CD8-positive, alpha-beta memory T cell (primary cell): Measurements from ENCODE around the gene FHDC1. TPM values are rescaled to one million over a fixed set of nuclear protein-coding genes. Genes with fewer than 3 reads are reported as not detected.

Source experiments
- CTCF ChIA-PET: fragments of 350-600 bp; sonication (Branson Sonifier 250); formaldehyde crosslinking; loops from one replicate; lab custom pipeline; 2021; ENCODE audit warnings: antibody characterized with exemption; lab: Charles Lee
- POLR2A ChIA-PET: fragments of 350-600 bp; sonication (Branson Sonifier 250); formaldehyde crosslinking; loops from one replicate; lab custom pipeline; 2021; ENCODE audit warnings: antibody characterized with exemption; lab: Charles Lee
- DNase-seq, 5 donors: peaks; one replicate each; pipeline versions ENCODE4 v3.0.0 to v3.0.0-alpha.2; 2020 to 2022; ENCODE audit warnings: mixed read lengths in 1 of 5
- H3K27ac ChIP-seq: one replicate; pipeline ENCODE4 v1.7.0; 2013; ENCODE audit warnings: low read depth, mild to moderate bottlenecking, low read length, moderate library complexity
- H3K27me3 ChIP-seq: 2 replicates; pipeline ENCODE4 v1.7.0; 2013; ENCODE audit warnings: low read length, mild to moderate bottlenecking; ENCODE audit not compliant: insufficient read depth, poor library complexity, severe bottlenecking
- H3K36me3 ChIP-seq: 2 replicates; pipeline ENCODE4 v1.7.0; 2013; ENCODE audit warnings: mild to moderate bottlenecking, low read length, moderate library complexity; ENCODE audit not compliant: insufficient read depth
- H3K4me1 ChIP-seq: 2 replicates; pipeline ENCODE4 v1.7.0; 2013; ENCODE audit warnings: mild to moderate bottlenecking, low read length, moderate library complexity; ENCODE audit not compliant: insufficient read depth
- H3K4me3 ChIP-seq: 2 replicates; pipeline ENCODE4 v1.7.0; 2013; ENCODE audit warnings: mild to moderate bottlenecking, low read length
- H3K9me3 ChIP-seq: 2 replicates; pipeline ENCODE4 v1.7.0; 2013; ENCODE audit warnings: mild to moderate bottlenecking, low read length
- H3K27ac Mint-ChIP-seq, 8 donors: one replicate each; pipeline ENCODE4 v1.8.0; 2020 to 2021; ENCODE audit warnings: mixed read lengths in 8 of 8, mild to moderate bottlenecking in 6 of 8, inconsistent platforms in 3 of 8, moderate library complexity in 3 of 8
- H3K27me3 Mint-ChIP-seq, 2 donors: one replicate each; pipeline ENCODE4 v1.8.0; 2020 to 2021; ENCODE audit warnings: mixed read lengths in 2 of 2, mild to moderate bottlenecking in 1 of 2, moderate library complexity in 1 of 2
- H3K36me3 Mint-ChIP-seq, 3 donors: one replicate each; pipeline ENCODE4 v1.8.0; 2020 to 2021; ENCODE audit warnings: mixed read lengths in 3 of 3, inconsistent platforms in 1 of 3, mild to moderate bottlenecking in 1 of 3
- H3K4me1 Mint-ChIP-seq, 3 donors: one replicate each; pipeline ENCODE4 v1.8.0; 2020 to 2021; ENCODE audit warnings: mixed read lengths in 3 of 3, inconsistent platforms in 1 of 3, mild to moderate bottlenecking in 1 of 3
- H3K4me3 Mint-ChIP-seq, 7 donors: one replicate each; pipeline ENCODE4 v1.8.0; 2020 to 2021; ENCODE audit warnings: mixed read lengths in 7 of 7, mild to moderate bottlenecking in 6 of 7, moderate library complexity in 4 of 7, inconsistent platforms in 2 of 7
- H3K9me3 Mint-ChIP-seq, 5 donors: one replicate each; pipeline ENCODE4 v1.8.0; 2020 to 2022; ENCODE audit warnings: mixed read lengths in 5 of 5, mild to moderate bottlenecking in 3 of 5, moderate library complexity in 2 of 5, inconsistent platforms in 1 of 5
- polyA plus RNA-seq: library from polyadenylated mRNA; unstranded; fragments of 300-500 nt; fragmentation: Illumina TruSeq; gene quantifications from one replicate; pipeline ENCODE4 v1.2.3, GENCODE V29; 2021
- total RNA-seq, 2 experiments: library from RNA; stranded (reverse); gene quantifications; one replicate each; pipeline ENCODE4 v1.2.3, GENCODE V29; 2021

The FHDC1 gene
- total and polyA plus RNA-seq, 3 experiments from 2014 or later: 0.04 TPM; not detected in 1

- Histone ChIP-seq H3K9me3 (no peaks in the 10 kb centered on the region), H3K27ac (peak overlapping the region; percentile 16), H3K36me3 (no peaks in the 10 kb centered on the region), H3K4me1 (peaks cover 6% of the 10 kb centered on the region), H3K4me3 (peak overlapping the region; percentile 51), H3K27me3 (peaks cover 19% of the 10 kb centered on the region)
- peak in 1 of 5 donors; percentile 8 for DNase-seq
- Mint-ChIP-seq H3K4me3 (peak overlapping the region; percentile 80 to 89 (median 81)), H3K36me3 (no peaks in the 10 kb centered on the region), H3K27ac (no peak overlapping the region), H3K9me3 (peaks cover 0 to 2% (median 0%) of the 10 kb centered on the region in 5 donors), H3K27me3 (peaks cover 41 to 67% of the 10 kb centered on the region in 2 donors), H3K4me1 (peaks cover 17 to 25% (median 25%) of the 10 kb centered on the region in 3 donors)
- ChIA-PET POLR2A (no interaction called here), CTCF (no interaction called here)
Measured at GRCh38 chr4:152937336-152938236, 1.5 kb downstream of the FHDC1 start.

DNA sequence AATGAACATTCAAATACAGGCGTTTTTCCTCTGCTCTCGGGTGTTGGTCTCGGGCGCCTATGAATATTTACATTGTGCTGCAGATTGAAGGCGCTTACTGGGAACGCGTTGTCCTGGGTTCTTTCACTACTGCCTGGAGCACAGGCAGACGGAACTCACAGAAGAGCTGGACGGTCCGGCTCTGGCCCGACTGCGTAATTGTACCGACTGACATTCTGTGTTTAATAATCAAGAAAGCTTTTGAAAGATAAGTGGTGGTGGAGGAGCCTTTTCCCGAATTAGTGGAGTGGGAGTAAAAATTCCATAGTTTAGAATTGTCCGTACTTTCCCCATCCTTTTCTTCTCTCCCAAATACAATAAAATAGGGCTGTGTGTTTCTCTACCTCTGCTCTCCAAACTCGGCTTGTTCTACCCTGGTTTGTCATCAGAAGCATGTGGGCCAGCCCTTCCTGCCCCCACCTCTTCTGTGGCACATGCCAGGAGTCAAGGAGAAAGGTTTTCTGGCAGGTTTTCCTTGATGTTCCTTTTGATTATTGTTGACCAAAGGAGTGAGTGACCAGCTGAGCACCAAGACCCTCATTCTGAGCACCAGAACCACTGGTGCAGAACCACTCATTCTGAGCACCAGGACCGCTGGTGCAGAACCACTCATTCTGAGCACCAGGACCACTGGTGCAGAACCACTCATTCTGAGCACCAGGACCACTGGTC is 2.3 kb downstream of the FHDC1 start:
- H3K27me3 ChIP-seq: peaks cover 19% of the 10 kb centered on the region
- no peak overlapping the region for H3K27ac Mint-ChIP-seq
- peaks cover 17 to 25% (median 25%) of the 10 kb centered on the region in 3 donors for H3K4me1 Mint-ChIP-seq
- H3K36me3 Mint-ChIP-seq: peaks cover 0 to 2% (median 0%) of the 10 kb centered on the region in 3 donors
- H3K4me1 ChIP-seq: peaks cover 6% of the 10 kb centered on the region
- no peak overlapping the region for H3K27ac ChIP-seq
- ChIA-PET POLR2A (no interaction called here), CTCF (interaction anchor here (1.1 kb wide), 1 partner anchor 9 kb away, joined by 3 read pairs; no protein-coding TSS in a partner anchor)
- peaks cover 0 to 2% (median 0%) of the 10 kb centered on the region in 5 donors for H3K9me3 Mint-ChIP-seq
- H3K4me3 Mint-ChIP-seq: peak overlapping the region; percentile 80 to 89 (median 81)
- peak overlapping the region; percentile 51 for H3K4me3 ChIP-seq
- no peaks in the 10 kb centered on the region for H3K9me3 ChIP-seq
- peaks cover 33 to 60% of the 10 kb centered on the region in 2 donors for H3K27me3 Mint-ChIP-seq
- no peak for DNase-seq
- no peaks in the 10 kb centered on the region for H3K36me3 ChIP-seq

- Histone ChIP-seq H3K4me1 (peaks cover 6% of the 10 kb centered on the region), H3K36me3 (no peaks in the 10 kb centered on the region), H3K9me3 (no peaks in the 10 kb centered on the region), H3K27me3 (peaks cover 14% of the 10 kb centered on the region), H3K27ac (no peak overlapping the region), H3K4me3 (no peak overlapping the region)
- H3K4me3 Mint-ChIP-seq: peak overlapping the region in 3 of 7 donors; percentile 14 to 85 (median 54)
- H3K27ac Mint-ChIP-seq: no peak overlapping the region
- peaks cover 0 to 2% (median 0%) of the 10 kb centered on the region in 3 donors for H3K36me3 Mint-ChIP-seq
- ChIA-PET CTCF (interaction anchor here (1.1 kb wide), 1 partner anchor 7 kb away, joined by 3 read pairs; no protein-coding TSS in a partner anchor), POLR2A (no interaction called here)
- peaks cover 32 to 49% of the 10 kb centered on the region in 2 donors for H3K27me3 Mint-ChIP-seq
- peaks cover 0 to 2% (median 0%) of the 10 kb centered on the region in 5 donors for H3K9me3 Mint-ChIP-seq
- H3K4me1 Mint-ChIP-seq: peaks cover 17 to 22% (median 22%) of the 10 kb centered on the region in 3 donors
- no peak for DNase-seq
Measured at GRCh38 chr4:152939621-152940020, 3.5 kb downstream of the FHDC1 start.

GRCh38 chr4:152940461-152940860 is 4.3 kb downstream of the FHDC1 start:
- Mint-ChIP-seq H3K27ac (no peak overlapping the region), H3K9me3 (no peaks in the 10 kb centered on the region), H3K36me3 (peaks cover 0 to 2% (median 0%) of the 10 kb centered on the region in 3 donors), H3K4me1 (peaks cover 11 to 13% (median 13%) of the 10 kb centered on the region in 3 donors), H3K4me3 (peak overlapping the region in 1 of 7 donors; percentile 60), H3K27me3 (peaks cover 25 to 41% of the 10 kb centered on the region in 2 donors)
- POLR2A ChIA-PET: no interaction called here
- Histone ChIP-seq H3K27ac (no peak overlapping the region), H3K27me3 (peaks cover 14% of the 10 kb centered on the region), H3K36me3 (no peaks in the 10 kb centered on the region), H3K9me3 (no peaks in the 10 kb centered on the region), H3K4me1 (peaks cover 6% of the 10 kb centered on the region), H3K4me3 (no peak overlapping the region)
- CTCF ChIA-PET: no interaction called here
- DNase-seq: no peak

DNA sequence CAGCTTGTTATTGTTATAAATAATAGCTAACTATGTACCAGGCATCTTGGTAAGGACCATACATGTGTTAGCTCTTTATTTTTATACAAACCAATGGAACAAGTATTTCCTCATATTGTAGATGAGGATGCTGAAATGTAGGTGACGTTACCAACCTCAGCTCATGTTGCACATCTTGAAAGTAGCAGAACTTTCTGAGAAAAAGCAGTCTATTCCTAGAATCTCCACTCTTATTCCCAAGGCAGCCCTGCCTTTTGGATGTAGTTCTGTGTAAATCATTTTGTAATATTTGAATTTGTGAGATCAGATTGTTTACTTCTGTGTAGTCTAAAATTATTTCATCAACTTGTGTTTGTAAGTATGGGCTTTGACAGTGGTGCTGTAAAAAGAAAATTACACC is 5.3 kb downstream of the FHDC1 start:
- Histone ChIP-seq H3K9me3 (no peaks in the 10 kb centered on the region), H3K4me3 (no peak overlapping the region), H3K4me1 (peaks cover 6% of the 10 kb centered on the region), H3K27me3 (peaks cover 14% of the 10 kb centered on the region), H3K36me3 (no peaks in the 10 kb centered on the region), H3K27ac (no peak overlapping the region)
- Mint-ChIP-seq H3K27ac (no peak overlapping the region), H3K9me3 (no peaks in the 10 kb centered on the region), H3K4me1 (peaks cover 8 to 9% (median 9%) of the 10 kb centered on the region in 3 donors), H3K36me3 (peaks cover 0 to 2% (median 0%) of the 10 kb centered on the region in 3 donors), H3K27me3 (peaks cover 24 to 44% of the 10 kb centered on the region in 2 donors), H3K4me3 (no peak overlapping the region)
- CTCF ChIA-PET: no interaction called here
- no peak for DNase-seq
- POLR2A ChIA-PET: no interaction called here

DNA sequence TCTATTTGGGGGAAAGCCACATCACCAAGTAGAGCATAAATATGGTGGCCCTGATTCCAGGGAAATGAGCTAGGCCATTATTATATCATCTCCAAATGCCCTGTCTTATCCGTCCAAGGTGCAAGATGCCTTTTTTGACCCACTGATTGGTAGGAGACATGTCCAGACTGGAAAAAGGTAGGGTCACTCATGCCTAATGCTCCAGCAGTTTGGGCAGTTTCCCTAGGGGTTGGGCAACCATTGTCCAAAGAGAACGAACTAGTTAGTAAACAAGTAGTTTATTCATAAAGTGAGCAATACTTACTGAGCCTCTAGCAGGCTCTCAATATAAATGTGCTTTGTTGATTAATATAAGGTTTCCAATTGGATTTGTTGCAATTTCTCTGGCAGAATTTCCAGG is 6.2 kb downstream of the FHDC1 start:
- Histone ChIP-seq H3K36me3 (no peaks in the 10 kb centered on the region), H3K4me3 (no peak overlapping the region), H3K4me1 (peaks cover 6% of the 10 kb centered on the region), H3K9me3 (no peaks in the 10 kb centered on the region), H3K27me3 (peaks cover 14% of the 10 kb centered on the region), H3K27ac (no peak overlapping the region)
- Mint-ChIP-seq H3K9me3 (no peaks in the 10 kb centered on the region), H3K27me3 (peaks cover 24 to 44% of the 10 kb centered on the region in 2 donors), H3K27ac (no peak overlapping the region), H3K4me3 (no peak overlapping the region), H3K36me3 (peaks cover 0 to 2% (median 0%) of the 10 kb centered on the region in 3 donors), H3K4me1 (peaks cover 8 to 9% (median 9%) of the 10 kb centered on the region in 3 donors)
- ChIA-PET POLR2A (no interaction called here), CTCF (interaction anchor here (1.3 kb wide), 1 partner anchor 14 kb away, joined by 3 read pairs; no protein-coding TSS in a partner anchor)
- no peak for DNase-seq

GRCh38 chr4:152943672-152944071 is 7.5 kb downstream of the FHDC1 start:
- Mint-ChIP-seq H3K27me3 (peaks cover 14 to 39% of the 10 kb centered on the region in 2 donors), H3K4me1 (peaks cover under 1% of the 10 kb centered on the region in 3 donors), H3K9me3 (no peaks in the 10 kb centered on the region), H3K4me3 (no peak overlapping the region), H3K27ac (no peak overlapping the region), H3K36me3 (peaks cover 0 to 4% (median 0%) of the 10 kb centered on the region in 3 donors)
- Histone ChIP-seq H3K27ac (no peak overlapping the region), H3K27me3 (peaks cover 3% of the 10 kb centered on the region), H3K36me3 (no peaks in the 10 kb centered on the region), H3K4me1 (no peaks in the 10 kb centered on the region), H3K9me3 (no peaks in the 10 kb centered on the region), H3K4me3 (no peak overlapping the region)
- CTCF ChIA-PET: no interaction called here
- no peak for DNase-seq
- POLR2A ChIA-PET: no interaction called here
